GM21786 (cell line): ENCODE data around the gene CASKIN1.
"Not testable (repeated sequence)": the region's sequence is repeated elsewhere in the genome, so short reads cannot be mapped to it uniquely, and the experiment has no call there.

Source experiments
- ATAC-seq: cut with Tn5 transposase; IDR thresholded peaks from one replicate; pipeline ENCODE4 v1.9.1; 2021; ENCODE audit not compliant: unreplicated experiment

CASKIN1 gene, protein sequence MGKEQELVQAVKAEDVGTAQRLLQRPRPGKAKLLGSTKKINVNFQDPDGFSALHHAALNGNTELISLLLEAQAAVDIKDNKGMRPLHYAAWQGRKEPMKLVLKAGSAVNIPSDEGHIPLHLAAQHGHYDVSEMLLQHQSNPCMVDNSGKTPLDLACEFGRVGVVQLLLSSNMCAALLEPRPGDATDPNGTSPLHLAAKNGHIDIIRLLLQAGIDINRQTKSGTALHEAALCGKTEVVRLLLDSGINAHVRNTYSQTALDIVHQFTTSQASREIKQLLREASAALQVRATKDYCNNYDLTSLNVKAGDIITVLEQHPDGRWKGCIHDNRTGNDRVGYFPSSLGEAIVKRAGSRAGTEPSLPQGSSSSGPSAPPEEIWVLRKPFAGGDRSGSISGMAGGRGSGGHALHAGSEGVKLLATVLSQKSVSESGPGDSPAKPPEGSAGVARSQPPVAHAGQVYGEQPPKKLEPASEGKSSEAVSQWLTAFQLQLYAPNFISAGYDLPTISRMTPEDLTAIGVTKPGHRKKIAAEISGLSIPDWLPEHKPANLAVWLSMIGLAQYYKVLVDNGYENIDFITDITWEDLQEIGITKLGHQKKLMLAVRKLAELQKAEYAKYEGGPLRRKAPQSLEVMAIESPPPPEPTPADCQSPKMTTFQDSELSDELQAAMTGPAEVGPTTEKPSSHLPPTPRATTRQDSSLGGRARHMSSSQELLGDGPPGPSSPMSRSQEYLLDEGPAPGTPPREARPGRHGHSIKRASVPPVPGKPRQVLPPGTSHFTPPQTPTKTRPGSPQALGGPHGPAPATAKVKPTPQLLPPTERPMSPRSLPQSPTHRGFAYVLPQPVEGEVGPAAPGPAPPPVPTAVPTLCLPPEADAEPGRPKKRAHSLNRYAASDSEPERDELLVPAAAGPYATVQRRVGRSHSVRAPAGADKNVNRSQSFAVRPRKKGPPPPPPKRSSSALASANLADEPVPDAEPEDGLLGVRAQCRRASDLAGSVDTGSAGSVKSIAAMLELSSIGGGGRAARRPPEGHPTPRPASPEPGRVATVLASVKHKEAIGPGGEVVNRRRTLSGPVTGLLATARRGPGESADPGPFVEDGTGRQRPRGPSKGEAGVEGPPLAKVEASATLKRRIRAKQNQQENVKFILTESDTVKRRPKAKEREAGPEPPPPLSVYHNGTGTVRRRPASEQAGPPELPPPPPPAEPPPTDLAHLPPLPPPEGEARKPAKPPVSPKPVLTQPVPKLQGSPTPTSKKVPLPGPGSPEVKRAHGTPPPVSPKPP (N-terminal part only)

DNA sequence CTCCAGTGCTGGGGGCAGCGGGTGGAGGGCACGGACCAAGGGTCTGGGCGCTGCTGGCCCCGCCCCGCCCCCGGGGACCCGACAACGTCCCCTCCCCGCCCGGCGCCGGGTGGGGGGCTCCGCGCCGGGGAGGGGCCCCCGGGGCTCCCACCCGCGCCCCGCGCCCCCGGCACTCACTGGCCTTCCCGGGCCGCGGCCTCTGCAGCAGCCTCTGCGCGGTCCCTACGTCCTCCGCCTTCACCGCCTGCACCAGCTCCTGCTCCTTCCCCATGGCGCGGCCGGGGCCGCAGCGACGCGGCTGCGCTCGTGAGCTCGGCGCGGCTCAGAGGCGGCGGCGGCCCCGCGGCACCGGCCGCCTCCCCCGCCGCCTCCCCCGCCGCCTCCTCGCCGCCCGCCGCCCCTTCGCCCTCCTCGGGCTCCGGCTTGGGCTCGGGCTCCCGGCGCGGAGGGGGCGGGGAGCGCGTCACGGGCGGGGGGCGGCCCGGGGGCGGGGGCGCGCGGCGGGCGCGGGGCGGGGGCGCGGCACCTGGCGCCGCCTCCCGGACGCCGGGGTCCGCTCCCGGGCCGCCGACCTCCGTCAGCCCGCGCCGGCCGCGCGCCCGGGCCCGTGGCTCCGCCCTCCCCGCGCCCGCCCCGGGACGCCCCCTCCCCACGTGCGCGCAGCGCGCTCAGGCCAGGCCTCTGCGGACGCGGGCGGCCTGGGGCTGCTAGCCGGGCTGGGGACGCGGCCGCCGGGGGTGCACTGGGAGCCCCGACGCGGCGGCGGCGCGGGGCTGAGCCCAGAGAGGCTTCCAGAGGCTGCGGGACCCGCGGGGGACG is at the start of gene CASKIN1:
TSS of gene CASKIN1 (minus strand) at position 444 of the 819 bp plus-strand sequence. CDS start at position 271, 173 bp downstream.
- no peak for ATAC-seq

DNA sequence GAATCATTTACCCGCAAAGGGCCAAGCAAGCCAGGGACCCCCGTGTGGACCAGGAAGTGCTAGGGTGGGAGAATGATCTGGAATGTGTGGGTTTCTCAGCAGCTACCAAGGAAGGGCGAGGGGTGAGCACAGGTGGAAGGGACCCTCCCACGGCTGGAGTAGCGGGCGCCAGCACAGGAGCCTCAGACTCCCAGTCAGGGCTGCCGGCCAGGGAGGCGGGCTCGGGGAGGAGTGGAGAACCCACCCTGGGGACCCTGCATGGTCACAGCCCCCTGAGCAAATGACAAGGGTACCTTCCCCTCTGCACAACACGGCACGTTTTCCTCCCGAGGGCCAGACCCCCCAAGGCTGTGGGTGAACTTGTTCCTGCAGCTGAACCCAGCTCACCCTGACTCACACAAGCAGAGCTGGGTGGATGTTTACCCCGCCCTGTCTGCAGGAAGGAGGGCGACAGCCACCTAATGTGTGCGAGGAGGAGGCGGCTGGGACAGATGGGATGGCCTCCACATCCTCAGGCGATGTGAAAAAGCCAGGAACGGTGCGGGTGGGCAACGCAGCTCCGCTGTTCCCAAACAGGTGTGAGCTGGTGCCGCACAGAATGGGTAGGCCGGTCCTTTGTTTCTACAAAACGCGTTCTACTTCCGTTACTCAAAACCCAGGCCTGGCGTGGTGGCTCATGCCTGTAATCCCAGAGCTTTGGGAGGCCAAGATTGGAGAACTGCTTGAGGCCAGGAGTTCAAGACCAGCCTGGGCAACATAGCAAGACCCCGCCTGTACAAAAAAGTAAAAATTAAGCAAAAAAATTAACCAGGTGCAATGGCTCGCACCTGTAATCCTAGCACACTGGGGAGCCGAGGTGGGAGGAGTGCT is 48.8 kb upstream of the CASKIN1 start:
- ATAC-seq: no peak

DNA sequence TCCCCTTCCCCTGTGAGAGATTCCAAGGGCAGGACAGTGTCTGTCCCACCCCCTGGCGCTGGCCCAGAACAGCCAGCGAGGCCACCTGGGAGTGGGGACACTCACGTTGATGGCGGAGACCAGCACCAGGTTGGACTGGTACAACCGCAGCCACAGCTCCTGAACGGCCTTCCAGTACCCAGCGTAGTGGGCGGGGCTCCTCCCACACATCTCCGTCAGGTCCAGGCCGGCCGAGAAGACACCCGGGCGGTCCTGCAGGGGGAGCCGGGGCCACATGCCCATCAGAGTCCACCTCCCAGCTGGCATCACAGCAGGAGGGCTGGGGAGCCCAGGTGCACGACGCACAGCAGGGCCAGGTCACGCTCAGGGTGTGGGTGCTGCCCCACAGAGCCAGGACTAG is 47.9 kb upstream of the CASKIN1 start:
- no peak for ATAC-seq

DNA sequence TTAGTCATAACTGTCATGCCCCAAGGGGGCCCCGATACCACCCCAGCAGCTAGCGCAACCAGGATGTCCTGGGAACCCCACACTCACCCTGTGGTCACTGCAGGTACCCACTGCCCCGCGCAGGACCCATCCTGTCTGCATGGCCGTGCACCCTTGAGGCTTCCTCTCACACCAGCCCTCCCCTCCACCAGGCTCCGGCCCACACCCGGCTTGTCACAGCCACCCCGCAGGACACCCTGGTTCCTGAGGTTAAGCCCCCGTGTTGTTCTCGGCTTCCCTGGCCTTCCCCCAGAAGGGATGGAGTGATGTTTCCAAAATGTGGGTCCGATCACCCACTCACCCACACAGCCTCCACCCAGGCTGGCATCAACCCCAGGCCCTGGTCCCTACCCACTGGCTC is 47.4 kb upstream of the CASKIN1 start:
- no peak for ATAC-seq

DNA sequence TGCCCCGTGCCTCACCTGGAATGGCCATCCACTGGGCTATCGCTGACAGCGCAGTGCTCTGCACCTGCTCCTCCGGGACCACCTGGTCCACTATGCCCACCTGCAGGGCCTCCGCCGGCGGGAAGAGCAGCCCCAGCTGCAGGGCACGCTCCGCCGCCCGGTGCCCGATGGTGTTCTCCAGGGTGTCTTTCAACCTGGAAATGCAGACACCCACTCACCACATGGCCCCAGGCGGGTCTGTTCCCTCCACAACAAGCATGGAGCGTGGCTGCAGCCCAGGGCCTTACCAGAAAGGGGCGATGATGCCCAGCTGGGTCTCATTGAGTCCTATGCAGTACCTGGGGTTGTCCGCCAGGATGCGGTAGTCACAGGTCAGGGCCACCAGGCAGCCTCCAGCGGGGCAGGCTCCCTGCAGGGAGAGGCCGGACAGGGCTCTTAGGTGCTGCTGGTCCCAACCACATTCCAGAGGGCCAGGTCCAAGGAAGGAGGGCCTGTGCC is 46.7 kb upstream of the CASKIN1 start:
- ATAC-seq: no peak

DNA sequence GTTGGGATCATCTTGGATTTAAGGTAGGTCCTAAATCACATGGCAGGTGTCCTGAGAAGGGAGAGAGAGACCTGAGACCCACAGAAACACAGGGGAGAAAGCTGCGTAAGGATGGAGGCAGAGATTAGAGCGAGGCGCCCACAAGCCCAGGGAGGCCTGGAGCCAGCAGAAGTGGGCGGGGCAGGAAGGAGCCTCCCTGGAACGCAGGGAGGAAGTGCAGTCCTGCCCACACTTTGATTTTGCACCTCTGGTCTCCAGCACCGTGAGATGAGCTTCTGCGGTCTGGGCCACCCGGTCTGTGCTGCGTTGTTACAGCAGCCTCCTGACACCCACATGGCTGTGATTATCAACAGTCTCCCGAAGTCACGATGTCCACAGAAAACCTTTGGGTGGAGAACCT is 46.2 kb upstream of the CASKIN1 start:
- no peak for ATAC-seq

DNA sequence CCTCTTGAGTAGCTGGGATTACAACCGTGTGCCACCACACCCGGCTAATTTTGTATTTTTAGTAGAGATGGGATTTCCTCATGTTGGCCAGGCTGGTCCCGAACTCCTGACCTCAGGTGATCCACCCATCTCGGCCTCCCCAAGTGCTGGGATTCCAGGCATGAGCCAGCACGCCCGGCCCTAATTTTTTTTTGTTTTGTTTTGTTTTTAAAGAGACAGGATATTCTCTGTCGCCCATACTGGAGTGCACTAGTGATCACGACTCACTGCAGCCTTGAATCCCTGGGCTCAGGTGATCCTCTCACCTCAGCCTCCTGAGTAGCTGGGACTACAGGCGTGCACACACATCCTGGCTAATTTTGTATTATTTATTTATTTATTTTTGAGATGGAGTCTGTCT is 43.9 kb upstream of the CASKIN1 start:
- not testable (repeated sequence) for ATAC-seq

DNA sequence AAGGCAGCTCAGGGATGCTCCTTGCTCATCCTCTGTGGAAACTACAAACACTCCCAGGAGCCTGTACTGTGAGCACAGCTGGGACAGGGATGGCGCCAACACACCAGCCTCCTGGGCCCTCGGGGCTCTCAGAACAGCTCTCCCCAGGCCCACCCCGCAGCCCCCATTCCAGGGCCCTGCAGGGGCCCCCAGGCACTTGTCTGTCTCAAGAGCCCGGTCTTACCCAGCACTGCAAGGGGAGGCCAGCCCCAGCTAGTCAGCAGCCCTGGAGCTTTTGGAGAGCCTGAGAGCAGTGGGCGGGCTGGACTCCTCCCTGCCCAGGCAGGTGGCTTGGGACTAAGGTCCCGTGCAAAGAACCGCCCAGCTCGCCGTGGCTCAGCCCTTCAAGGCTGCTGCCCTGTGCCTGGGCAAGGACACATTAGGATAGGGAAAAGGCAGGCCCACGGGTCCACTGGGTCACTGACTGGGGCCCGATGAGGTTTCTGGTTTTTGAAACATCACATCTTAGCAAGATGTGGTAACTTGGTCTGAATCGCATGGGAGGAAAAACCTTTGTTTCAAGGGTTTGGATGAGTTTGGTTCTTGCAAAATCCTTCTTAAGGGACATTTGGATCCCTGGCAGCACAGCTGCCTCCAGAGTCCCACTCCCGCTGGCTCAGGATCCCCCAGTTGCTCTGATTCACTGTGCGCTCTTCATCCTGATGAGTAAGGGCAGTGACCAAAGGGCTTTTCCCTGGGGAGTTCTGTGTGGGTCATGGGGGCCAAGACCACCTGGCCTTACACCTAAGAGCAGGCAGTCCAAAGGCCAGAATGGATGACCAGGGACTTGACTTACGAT is 42.7 kb upstream of the CASKIN1 start:
- ATAC-seq: no peak

DNA sequence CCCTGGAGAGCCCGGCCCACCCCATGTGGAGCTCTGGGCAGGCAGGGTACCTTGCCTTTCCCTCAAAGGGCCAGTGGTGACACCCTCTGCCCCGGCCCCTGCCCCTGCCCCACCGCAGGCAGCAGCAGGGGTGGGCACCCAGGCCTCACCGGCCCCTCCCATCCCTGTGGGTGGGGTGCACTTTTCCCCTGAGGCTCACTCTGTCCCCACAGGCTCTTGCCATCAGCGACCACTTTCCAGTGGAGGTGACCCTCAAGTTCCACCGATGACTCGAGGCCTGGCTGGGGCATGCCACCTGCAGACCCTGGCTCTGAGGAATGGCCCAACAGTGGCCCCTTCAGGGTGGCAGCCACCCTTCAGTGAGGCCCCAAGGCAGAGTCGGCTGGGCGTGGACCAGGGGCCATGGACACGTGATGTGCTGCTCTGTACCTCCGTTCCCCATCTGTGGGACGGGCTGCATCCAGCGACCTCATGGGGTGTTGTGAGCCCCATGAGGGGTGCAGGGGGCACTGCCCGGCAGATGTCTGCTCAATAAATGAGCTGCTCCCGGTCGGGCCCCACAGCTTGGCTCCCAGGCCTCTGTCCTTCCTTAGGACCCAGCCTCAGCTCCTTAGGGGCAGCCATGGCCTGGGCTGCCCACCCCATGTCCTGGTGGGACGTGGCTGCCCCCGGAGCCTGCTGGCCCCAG is 41.9 kb upstream of the CASKIN1 start:
- ATAC-seq: no peak

DNA sequence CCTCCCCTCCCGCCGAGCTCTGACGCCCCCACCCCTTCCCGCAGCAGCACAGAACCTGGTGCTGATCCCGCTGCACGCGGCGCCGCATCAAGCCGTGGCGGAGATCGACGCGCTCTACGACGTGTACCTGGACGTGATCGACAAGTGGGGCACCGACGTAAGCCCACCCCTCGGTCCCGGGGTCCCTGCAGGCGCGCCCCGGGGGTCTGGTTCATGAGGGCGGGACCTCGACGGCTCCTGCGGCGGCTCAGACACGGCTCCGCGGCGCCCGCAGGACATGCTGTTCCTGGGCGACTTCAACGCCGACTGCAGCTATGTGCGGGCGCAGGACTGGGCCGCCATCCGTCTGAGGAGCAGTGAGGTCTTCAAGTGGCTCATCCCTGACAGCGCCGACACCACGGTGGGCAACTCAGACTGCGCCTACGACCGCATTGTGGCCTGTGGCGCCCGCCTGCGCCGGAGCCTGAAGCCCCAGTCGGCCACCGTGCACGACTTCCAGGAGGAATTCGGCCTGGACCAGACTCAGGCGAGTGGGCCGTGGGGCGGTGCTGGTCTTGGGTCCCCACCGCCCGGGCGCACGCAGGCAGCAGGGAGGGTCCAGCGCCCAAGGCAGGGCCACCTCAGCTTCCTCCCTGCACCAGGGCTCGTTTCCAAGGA is 41.2 kb upstream of the CASKIN1 start:
- ATAC-seq: no peak

DNA sequence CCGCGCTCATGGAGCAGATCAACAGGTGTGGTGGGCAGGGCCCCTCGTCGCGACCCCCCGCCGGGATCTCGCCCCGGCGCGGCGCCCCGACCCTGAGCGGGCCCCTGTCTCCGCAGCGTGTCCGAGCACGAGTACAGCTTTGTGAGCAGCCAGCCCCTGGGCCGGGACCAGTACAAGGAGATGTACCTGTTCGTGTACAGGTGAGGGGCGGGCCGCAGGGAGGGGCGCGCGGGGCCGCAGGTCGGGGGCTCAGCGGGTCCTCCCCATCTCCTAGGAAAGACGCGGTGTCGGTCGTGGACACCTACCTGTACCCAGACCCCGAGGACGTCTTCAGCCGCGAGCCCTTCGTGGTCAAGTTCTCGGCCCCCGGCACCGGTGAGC is 40.7 kb upstream of the CASKIN1 start:
- ATAC-seq: no peak

DNA sequence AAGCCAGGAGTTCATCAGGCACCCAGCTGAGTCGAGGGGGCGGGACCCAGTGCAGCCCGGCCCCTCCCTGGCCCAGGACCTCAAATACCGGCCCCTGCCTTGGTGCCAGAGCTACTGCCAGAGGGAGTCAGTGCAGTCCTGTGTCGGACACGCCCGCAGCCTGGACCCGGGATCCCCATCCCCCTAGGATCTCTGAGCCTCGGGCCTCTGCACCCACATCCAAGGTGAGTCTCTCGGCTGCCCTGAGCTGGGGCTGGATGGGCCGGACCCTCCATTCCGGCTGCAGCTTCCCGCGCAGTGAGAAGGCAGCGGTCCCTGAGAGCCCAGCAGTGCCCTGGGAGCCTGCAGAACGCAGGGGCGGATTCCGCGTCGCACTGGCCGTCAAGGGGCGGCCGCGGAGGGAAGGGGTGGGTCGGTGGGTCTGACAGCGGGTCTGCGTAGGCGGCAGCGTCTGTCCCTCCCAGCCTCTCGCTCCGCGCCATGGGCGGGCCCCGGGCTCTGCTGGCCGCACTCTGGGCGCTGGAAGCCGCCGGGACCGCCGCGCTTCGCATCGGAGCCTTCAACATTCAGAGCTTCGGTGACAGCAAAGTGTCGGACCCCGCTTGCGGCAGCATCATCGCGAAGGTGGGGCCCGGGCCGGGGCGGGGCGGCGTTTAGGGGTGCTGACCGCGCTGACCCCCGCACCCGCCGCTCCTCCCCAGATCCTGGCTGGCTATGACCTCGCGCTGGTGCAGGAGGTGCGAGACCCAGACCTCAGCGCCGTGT is 40.1 kb upstream of the CASKIN1 start, which contains the start of gene DNASE1L2:
TSS of gene DNASE1L2 (plus strand) at position 108 of the 765 bp plus-strand sequence. CDS start at position 481, 373 bp downstream.
- ATAC-seq: no peak

DNA sequence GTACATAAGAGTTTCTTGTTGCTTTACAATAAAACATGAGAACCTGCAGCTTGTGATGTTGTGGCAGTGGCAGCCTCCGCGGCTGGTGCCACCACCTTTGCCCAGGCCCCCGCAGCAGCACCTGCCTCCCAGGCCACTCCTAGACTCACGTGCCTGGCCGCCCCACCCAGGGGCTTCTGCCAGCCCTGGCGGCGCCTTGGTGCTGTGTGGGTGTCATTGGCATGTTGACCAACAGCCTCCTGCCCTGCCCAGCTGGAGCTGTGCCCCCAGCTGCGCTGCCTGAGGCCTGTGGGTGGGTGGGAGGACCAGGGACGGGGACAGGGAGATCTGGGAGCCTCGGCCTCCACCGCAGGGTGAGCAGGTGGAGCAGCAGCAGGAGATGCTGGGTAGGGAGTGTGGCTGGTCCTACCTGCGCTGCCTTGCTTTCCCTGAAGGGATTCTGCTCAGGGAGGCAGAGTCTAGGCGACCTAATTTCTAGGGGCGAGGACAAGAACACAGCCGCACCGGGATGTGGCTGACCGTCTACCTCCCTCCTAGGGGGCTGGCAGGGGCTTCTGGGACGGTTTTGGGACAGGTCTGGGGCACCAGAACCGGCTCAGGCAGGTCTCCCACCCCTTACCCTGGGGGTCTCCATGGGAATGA is 39.4 kb upstream of the CASKIN1 start:
- ATAC-seq: no peak

DNA sequence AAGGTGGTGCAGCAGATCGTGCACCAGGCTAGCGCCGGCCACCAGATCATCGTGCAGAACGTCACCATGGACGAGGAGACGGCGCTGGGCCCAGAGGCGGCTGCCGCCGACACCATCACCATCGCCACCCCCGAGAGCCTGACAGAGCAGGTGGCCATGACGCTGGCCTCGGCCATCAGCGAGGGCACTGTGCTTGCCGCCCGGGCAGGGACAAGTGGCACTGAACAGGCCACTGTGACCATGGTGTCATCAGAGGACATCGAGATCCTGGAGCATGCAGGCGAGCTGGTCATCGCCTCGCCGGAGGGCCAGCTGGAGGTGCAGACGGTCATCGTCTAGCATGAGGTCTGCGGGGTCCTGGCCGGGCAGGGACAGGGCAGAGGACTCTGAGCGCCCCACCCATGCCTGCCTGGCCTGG is 38.8 kb upstream of the CASKIN1 start:
- no peak for ATAC-seq

DNA sequence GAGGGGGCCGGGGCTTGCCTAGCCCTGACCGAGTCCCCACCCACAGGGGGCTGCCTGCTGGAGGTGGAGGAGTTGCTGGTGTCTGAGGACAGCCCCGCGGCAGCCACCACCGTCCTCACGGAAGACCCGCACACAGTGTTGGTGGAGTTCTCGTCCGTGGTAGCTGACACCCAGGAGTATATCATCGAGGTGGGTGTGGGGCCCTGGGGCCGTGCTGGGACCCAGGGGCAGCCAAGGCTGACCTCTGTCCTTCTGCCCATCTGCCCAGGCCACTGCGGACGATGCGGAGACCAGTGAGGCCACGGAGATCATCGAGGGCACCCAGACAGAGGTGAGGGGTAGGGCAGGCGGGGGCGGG is 38.4 kb upstream of the CASKIN1 start:
- ATAC-seq: no peak
